Measurements from ENCODE around the gene AMPH. TPM values are rescaled to one million over a fixed set of nuclear protein-coding genes. Genes with fewer than 3 reads are reported as not detected.
"Not testable (repeated sequence)": the region's sequence is repeated elsewhere in the genome, so short reads cannot be mapped to it uniquely, and the experiment has no call there.

Gene AMPH
- total and polyA plus RNA-seq, 9 of the 15 experiments (the other 6 are each of a cell fraction or from before 2014, with no cell fraction given): 0.03 to 0.35 TPM; not detected in 7

DNA sequence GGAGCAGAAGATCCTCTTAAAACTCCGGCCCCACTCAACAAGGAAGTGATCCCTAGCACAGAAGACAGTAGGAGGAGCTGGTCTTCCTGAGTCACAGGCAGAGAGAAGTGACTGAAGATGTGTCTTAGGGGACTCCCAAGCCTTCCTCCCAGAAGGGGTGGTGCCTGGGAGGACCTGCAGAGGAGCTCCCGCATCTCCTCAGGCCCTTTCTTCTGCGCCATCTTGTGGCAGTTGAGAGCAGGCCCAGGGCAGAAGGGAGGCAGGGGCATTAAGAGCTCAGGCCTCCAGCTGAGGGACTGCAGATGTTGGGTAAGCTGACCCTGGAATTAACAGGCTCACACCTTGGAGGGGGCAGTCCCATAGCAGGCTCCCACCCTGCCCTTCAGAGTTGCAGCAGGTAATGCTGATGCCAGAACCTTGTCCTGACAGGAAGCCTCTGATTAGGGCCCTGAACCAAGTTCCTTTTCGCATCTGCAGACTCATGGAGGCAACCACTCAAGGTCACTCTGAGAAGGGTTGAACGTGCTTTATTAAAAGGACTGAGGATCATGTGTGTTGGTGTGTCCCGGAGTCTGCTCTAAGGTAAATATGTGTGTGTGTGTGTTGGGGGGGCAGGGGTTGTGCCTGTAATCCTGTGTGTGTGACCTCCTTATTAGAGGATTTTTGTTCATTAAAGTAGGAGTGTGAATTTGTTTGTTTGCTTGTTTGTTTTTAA, 281.1 kb downstream of the AMPH start:
- CTCF ChIA-PET (ENCODE audit: low intra/inter-chr PET ratio): interaction anchor here (1.1 kb wide), 1 partner anchor 134 kb away, joined by 4 read pairs; no protein-coding TSS in a partner anchor
- H3K27me3 ChIP-seq (ENCODE audit: control insufficient read depth in 2 of 2, insufficient read depth in 2 of 2, low read length in 2 of 2); intact Hi-C loops (cut with micrococcal nuclease); H3K4me3 ChIP-seq; BruUV-seq (replicated peaks); H3K27ac ChIP-seq (ENCODE audit: extremely low read depth, low read depth, low read length); H3K9me1 ChIP-seq (ENCODE audit: control insufficient read depth, insufficient read depth, low read length); H2AFZ ChIP-seq (ENCODE audit: low read depth, low read length); H3K4me1 ChIP-seq (replicated peaks in 1 of 2; ENCODE audit: control insufficient read depth in 2 of 2, insufficient read depth in 2 of 2, low read length in 2 of 2); H3K9ac ChIP-seq (ENCODE audit: insufficient read depth in 1 of 2, low read depth in 2 of 2, low read length in 2 of 2); H4K20me1 ChIP-seq (replicated peaks; ENCODE audit: control insufficient read depth, insufficient read depth, low read length); H3K9me3 ChIP-seq (replicated peaks; ENCODE audit: control insufficient read depth, insufficient read depth, low read depth, low read length); H3K4me2 ChIP-seq (ENCODE audit: insufficient read depth, low read length): not testable (repeated sequence)
- FAIRE-seq: peak; percentile 85
- POLR2A ChIA-PET: interaction anchor here (0.7 kb wide), 1 partner anchor 143 kb away, joined by 3 read pairs; no protein-coding TSS in a partner anchor
- H3K79me2 ChIP-seq (ENCODE audit: control insufficient read depth, insufficient read depth, low read length): peaks cover 23% of the 10 kb centered on the region
- peak; percentile 94 for ATAC-seq
- TF ChIP-seq RAD21 (CRISPR knock-in tag; conservative IDR thresholded peaks at IDR 0.05 in 1 of 2, IDR thresholded peaks at IDR 0.05 in 1 of 2) (peak; percentile 33 to 64), RCOR1 (IDR thresholded peaks at IDR 0.05; ENCODE audit: borderline replicate concordance in 1 of 2, low read depth in 2 of 2, low read length in 2 of 2) (peak in 1 of 2 experiments; percentile 54; a peak in 2 of 4 replicates), ZNF263 (CRISPR knock-in tag; IDR thresholded peaks at IDR 0.05; ENCODE audit: borderline replicate concordance) (peak; percentile 97), CTBP1 (IDR thresholded peaks at IDR 0.05; ENCODE audit: borderline replicate concordance) (peak; percentile 91)
- TF ChIP-seq, protein P1, sequence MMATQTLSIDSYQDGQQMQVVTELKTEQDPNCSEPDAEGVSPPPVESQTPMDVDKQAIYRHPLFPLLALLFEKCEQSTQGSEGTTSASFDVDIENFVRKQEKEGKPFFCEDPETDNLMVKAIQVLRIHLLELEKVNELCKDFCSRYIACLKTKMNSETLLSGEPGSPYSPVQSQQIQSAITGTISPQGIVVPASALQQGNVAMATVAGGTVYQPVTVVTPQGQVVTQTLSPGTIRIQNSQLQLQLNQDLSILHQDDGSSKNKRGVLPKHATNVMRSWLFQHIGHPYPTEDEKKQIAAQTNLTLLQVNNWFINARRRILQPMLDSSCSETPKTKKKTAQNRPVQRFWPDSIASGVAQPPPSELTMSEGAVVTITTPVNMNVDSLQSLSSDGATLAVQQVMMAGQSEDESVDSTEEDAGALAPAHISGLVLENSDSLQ (IDR thresholded peaks at IDR 0.05): 0 out of 2 replicates have a peak, but pooled peaks have one; percentile 16
- TF ChIP-seq, protein P2, sequence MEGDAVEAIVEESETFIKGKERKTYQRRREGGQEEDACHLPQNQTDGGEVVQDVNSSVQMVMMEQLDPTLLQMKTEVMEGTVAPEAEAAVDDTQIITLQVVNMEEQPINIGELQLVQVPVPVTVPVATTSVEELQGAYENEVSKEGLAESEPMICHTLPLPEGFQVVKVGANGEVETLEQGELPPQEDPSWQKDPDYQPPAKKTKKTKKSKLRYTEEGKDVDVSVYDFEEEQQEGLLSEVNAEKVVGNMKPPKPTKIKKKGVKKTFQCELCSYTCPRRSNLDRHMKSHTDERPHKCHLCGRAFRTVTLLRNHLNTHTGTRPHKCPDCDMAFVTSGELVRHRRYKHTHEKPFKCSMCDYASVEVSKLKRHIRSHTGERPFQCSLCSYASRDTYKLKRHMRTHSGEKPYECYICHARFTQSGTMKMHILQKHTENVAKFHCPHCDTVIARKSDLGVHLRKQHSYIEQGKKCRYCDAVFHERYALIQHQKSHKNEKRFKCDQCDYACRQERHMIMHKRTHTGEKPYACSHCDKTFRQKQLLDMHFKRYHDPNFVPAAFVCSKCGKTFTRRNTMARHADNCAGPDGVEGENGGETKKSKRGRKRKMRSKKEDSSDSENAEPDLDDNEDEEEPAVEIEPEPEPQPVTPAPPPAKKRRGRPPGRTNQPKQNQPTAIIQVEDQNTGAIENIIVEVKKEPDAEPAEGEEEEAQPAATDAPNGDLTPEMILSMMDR (IDR thresholded peaks at IDR 0.05 in 2 of 3, conservative IDR thresholded peaks at IDR 0.05 in 1 of 3; ENCODE audit: insufficient read depth in 2 of 3, low read depth in 1 of 3, low read length in 3 of 3): peak; percentile 47 to 73 (median 55); a peak in 5 of 6 replicates
- TF ChIP-seq, protein P3, sequence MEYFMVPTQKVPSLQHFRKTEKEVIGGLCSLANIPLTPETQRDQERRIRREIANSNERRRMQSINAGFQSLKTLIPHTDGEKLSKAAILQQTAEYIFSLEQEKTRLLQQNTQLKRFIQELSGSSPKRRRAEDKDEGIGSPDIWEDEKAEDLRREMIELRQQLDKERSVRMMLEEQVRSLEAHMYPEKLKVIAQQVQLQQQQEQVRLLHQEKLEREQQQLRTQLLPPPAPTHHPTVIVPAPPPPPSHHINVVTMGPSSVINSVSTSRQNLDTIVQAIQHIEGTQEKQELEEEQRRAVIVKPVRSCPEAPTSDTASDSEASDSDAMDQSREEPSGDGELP (CRISPR knock-in tag; IDR thresholded peaks at IDR 0.05; ENCODE audit: borderline replicate concordance): peak; percentile 49; the same call in 1 of the 2 replicates
- WGBS (ENCODE audit: insufficient coverage, low coverage, missing lambda C conversion rate): 42% methylated on average over 6 of the region's 6 CpGs
- peak in 1 of 4 experiments; percentile 80 for DNase-seq (ENCODE audit: extremely low read depth in 1 of 4, low spot score in 3 of 4)
- in situ Hi-C loops (cut with MboI): loop anchor here (10.0 kb wide), 1 partner anchor 445 kb away; no protein-coding TSS in a partner anchor
- peaks cover 31% of the 10 kb centered on the region; the same call in 1 of the 3 replicates for H3K36me3 ChIP-seq (ENCODE audit: control insufficient read depth, insufficient read depth, low read length)

DNA sequence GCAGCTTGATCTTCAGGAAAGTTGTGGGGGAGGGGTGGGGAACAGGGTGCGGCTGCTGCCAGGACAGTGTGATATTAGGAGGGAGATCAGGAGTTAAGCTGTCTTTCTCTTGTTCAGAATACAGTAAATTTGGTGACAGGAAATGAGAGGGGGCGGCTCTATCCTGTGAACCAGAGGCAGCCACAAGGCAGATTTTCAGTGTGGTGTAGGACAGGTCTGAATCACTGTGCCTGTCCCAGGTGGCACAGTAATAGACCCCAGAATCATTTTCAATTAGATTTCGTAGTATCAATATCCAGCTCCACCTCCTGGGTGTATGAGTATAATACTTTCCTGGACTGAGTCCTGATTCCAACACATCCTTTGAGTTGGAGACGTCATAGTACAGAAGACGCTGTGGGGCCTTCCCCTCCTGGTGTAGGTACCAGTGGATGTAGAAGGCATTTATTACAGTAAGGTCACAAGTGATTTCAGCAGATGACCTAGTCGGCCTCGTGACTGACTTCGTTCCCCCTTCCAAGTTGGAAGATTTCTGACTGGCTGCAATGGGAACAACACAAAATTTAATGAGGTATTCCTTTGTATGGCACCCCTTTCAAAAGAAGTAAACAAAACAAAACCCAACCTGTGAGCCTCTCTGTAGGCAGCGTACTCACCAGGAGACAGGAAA, 281.9 kb downstream of the AMPH start:
- ChIA-PET CTCF (ENCODE audit: low intra/inter-chr PET ratio) (interaction anchor here (1.1 kb wide), 1 partner anchor 133 kb away, joined by 4 read pairs; no protein-coding TSS in a partner anchor), POLR2A (interaction anchor here (0.6 to 0.7 kb wide), 2 partner anchors 142 to 283 kb away, joined by 3 read pairs; no protein-coding TSS in a partner anchor)
- H3K9me1 ChIP-seq (ENCODE audit: control insufficient read depth, insufficient read depth, low read length); H3K27me3 ChIP-seq (ENCODE audit: control insufficient read depth in 2 of 2, insufficient read depth in 2 of 2, low read length in 2 of 2); H4K20me1 ChIP-seq (replicated peaks; ENCODE audit: control insufficient read depth, insufficient read depth, low read length); DNase-seq (ENCODE audit: extremely low read depth in 1 of 4, low spot score in 3 of 4); ATAC-seq; H3K4me3 ChIP-seq; H3K4me2 ChIP-seq (ENCODE audit: insufficient read depth, low read length); in situ Hi-C loops (cut with MboI); H3K9ac ChIP-seq (ENCODE audit: insufficient read depth in 1 of 2, low read depth in 2 of 2, low read length in 2 of 2); BruUV-seq (replicated peaks); H3K4me1 ChIP-seq (replicated peaks in 1 of 2; ENCODE audit: control insufficient read depth in 2 of 2, insufficient read depth in 2 of 2, low read length in 2 of 2); H3K9me3 ChIP-seq (replicated peaks; ENCODE audit: control insufficient read depth, insufficient read depth, low read depth, low read length); H2AFZ ChIP-seq (ENCODE audit: low read depth, low read length); intact Hi-C loops (cut with micrococcal nuclease); H3K27ac ChIP-seq (ENCODE audit: extremely low read depth, low read depth, low read length); FAIRE-seq: not testable (repeated sequence)
- Histone ChIP-seq H3K79me2 (ENCODE audit: control insufficient read depth, insufficient read depth, low read length) (peaks cover 31% of the 10 kb centered on the region), H3K36me3 (ENCODE audit: control insufficient read depth, insufficient read depth, low read length) (peaks cover 33% of the 10 kb centered on the region; the same call in 2 of the 3 replicates)
- WGBS (ENCODE audit: insufficient coverage, low coverage, missing lambda C conversion rate): 92% methylated on average over 5 of the region's 9 CpGs

Measured in K562 (cell line).